ENCODE measurements around the gene MTHFD2L. TPM values are rescaled to one million over a fixed set of nuclear protein-coding genes. Genes with fewer than 3 reads are reported as not detected.
"Not testable (repeated sequence)": the region's sequence is repeated elsewhere in the genome, so short reads cannot be mapped to it uniquely, and the experiment has no call there.

MTHFD2L gene
- total RNA-seq, 1 donor: 15.6 TPM

DNA sequence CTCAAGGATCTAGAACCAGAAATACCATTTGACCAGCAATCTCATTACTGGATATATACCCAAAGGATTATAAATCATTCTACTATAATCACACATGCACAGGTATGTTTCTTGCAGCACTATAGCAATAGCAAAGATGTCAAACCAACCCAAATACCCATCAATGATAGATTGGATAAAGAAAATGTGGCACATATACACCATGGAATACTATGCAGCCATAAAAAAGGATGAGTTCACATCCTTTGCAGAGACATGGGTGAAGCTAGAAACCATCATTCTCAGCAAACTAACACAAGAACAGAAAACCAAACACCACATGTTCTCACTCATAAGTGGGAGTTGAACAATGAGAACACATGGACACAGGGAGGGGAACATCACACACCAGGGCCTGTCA lies 25.7 kb upstream of the MTHFD2L start:
- DNase-seq (ENCODE audit: low read depth in 2 of 3, low spot score in 2 of 3): not testable (repeated sequence)

DNA sequence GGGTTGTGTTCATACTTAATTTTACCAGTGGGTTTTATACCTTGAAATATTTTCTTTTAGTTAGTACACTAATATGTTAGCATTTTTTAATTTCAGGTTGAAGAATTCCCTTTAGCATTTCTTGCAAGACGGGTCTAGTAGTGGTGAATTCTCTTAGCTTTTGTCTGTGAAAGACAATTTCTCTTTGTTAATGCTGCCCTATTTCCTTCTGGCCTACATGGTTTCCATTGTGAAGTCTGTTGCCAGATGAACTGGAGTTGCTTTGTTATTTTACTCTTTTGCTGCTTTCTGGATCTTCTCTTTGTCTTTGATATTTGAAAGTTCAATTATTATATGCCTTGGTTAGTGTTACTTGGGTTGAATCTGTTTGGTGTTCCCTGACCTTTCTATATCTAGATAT lies 25.0 kb upstream of the MTHFD2L start:
- no peak for DNase-seq (ENCODE audit: low read depth in 2 of 3, low spot score in 2 of 3)

DNA sequence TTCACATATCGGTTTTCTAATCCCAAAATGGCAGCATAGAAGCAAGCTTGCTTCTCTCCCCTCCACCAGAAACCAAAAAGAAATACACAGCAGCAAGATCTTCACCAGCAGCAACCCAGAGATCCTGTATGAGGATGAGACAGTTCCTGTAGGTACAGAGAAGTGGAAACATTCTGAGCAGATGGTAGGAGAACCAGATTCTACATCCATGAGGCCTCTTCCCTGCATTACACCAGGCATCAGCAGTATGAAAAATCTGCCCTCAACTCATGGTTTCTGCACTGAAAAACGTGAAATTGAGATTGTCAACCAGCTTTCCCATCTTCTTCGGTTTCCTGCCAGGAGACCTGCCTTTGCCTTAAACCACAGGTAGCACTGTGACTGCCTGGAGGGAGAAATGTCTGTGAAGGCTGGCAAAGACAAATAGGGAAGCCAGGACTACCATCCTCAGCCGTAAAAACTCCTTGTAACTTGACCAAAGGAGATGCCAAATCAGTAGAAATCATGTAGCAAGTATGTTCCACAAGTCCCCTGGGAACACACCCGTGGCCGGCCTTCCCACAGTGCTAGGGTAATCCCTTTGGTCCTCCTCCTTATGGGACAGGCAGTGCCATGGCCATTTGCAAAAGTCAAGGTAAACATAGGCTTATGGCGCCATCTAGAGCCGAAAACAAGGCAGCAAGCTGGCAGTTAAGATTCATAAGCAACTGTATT lies 24.0 kb upstream of the MTHFD2L start:
- DNase-seq (ENCODE audit: low read depth in 2 of 3, low spot score in 2 of 3): peak in 2 of 3 donors; percentile 70 to 84

DNA sequence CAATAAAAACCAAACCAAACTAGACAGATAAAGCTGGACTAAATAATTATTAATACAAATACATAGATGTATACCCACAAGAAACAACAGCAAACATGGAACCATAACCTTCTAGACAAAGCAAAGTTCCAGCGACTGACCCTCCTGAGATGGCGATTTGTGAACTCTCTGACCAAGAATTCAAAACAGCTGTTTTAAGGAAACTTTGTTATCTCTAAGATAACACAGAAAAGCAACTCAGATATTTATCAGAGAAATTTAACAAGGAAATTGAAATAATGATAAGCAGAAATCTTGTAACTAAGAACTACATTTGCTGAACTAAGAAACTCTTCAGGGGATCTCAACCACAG lies 23.4 kb upstream of the MTHFD2L start:
- no peak for DNase-seq (ENCODE audit: low read depth in 2 of 3, low spot score in 2 of 3)

DNA sequence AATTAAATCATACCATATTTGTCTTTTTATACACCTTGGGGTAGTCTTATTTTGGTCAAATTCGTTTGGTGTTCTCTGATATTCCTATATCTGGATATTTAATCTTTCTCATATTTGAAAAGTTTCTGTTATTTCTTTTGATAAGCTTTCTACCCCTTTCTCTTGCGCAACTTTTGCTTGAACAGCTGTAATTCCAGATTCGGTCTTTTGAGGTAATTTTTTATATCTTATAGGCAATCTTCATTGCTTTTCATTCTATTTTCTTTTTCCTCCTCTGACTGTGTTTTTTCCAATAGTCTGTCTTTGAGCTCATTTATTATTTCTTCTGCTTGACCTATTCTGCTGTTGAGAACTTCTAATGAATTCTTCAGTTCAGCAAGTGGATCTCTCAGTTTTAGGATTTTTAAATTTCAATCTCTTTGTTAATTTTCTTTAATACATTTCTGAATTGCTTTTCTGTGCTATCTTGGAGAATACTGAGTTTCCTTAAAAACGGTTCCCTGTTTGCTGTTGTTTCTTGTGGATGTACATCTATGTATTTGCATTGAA lies 11.3 kb upstream of the MTHFD2L start:
- no peak for DNase-seq (ENCODE audit: low read depth in 2 of 3, low spot score in 2 of 3)

DNA sequence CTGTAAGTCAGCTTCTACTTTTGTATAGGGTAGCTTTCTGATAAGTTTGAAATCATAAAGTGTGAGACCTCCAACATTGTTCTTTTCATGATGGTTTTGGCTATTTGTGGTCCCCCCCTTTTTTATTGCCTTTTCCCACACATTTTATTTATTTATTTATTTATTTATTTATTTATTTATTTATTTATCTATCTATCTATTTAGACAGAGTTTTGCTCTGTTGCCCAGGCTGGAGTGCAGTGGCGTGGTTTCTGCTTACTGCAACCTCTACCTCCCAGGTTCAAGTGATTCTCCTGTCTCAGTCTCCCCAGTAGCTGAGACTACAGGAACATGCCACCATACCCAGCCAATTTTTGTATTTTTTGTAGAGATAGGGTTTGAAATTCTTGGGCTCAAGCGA lies 9.7 kb upstream of the MTHFD2L start:
- no peak for DNase-seq (ENCODE audit: low read depth in 2 of 3, low spot score in 2 of 3)

DNA sequence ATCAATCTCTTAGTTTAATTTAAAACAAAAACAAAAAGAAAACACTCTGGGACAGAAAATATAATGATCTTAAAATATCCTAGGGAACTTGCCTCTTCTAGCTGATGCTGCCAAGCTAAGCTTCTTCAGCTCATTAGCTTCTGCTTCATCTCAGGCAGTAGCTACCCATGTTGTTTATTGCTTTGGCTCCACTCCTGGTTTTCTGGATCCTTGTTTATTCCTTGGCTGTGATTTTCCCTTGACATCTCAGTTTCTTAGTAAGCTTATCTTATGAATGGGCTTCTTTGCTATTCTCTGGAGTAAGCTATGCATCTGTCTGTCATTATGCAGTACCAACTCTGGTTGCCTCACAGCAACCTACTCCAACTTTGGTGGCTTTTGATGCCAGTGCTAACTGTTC lies 5.1 kb upstream of the MTHFD2L start:
- no peak for DNase-seq (ENCODE audit: low read depth in 2 of 3, low spot score in 2 of 3)

DNA sequence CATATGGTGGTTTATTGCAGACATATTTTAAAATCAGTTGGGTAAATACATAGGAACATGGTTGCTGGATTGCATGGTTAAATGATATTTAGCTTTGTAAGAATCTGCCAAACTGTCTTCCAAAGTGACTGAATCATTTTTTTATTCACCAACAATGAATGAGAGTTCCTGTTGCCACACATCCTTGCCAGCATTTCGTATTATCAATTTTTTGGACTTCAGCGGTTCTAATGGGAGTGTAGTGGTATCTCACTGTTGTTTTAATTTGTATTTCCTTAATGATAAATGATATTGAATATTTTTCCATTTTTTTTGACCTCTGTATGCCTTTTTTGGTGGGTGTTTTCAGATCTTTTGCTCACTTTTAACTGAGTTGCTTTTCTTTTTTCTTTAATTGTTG lies 1.4 kb upstream of the MTHFD2L start:
- DNase-seq (ENCODE audit: low read depth in 2 of 3, low spot score in 2 of 3): no peak

DNA sequence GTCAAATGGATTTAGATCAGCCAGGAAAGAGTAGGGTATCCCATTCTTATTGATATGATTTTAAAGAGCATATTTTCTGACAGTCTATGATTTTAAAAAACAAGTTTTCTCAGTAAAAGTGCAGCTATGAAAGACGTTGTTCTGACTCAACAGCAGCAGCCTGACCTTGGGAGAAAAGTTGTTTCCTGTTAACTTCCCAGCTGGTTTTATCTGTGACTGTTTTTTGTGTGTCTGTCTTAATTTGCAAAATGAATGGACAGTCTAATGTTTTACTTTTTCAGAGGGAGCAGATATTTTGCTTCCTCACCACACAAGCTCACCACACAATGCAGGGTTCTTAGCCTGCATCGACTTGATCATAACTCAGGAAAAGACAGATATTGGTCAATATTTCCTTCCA lies 764 bp upstream of the MTHFD2L start:
- peak in 2 of 3 donors; percentile 9 to 25 for DNase-seq (ENCODE audit: low read depth in 2 of 3, low spot score in 2 of 3)

DNA sequence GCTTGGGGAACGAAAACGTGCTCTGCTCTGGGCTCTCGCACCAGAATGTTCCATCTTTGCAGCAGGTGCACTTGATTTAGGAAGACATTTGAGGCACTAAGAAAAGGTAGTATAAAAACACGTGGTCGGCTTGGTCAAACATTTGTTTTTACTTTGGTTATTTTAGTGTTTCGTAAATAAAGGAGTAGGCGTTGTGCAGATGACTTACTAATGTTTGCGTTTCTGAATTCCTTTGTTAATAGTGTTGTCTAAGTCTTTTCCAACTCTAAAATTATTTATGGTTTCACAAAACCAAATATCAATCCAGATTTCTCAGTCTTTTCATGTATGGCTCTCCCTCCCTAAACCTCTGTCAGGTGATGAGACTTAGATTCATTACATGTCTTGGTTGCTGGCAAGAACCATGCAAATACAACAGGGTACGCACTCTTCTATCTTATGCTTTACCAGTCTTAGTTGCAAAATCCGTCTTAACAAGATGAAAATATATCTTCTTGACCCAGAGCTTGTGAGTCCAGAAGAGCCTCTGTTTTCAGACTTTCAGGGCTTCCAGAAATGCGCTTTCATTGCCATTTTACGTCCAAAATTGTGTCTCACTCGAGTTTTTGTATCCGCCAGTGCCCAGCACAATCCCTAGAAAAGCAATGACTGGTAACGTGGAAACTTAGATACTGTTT lies 686 bp downstream of the MTHFD2L start:
- no peak for DNase-seq (ENCODE audit: low read depth in 2 of 3, low spot score in 2 of 3)

DNA sequence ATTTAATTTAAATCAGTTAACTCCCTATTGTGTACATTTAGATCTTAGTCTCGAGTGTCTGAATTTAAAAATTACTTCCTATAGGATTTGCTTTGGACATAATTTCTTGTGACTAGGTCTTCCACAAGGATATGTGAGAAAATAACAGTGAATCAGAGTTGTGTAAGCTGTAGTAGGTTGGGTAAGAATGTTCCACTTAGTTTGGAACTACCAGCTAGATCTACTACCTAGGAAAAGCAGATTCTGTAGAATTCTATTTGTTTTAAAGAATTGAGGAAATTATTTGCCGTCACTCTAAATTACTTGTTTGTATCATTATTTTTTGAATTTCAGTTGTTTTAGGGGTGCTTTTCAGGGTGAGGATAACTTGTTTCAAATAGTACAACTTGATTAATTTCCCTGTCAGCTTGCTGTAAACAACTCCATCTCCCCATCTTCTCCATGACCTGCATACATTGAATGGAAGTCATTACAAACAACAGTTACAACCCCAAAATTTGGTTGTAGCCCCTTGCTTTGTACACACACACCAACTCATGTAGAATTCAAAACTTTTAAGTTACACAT lies 1.3 kb downstream of the MTHFD2L start:
- no peak for DNase-seq (ENCODE audit: low read depth in 2 of 3, low spot score in 2 of 3)

DNA sequence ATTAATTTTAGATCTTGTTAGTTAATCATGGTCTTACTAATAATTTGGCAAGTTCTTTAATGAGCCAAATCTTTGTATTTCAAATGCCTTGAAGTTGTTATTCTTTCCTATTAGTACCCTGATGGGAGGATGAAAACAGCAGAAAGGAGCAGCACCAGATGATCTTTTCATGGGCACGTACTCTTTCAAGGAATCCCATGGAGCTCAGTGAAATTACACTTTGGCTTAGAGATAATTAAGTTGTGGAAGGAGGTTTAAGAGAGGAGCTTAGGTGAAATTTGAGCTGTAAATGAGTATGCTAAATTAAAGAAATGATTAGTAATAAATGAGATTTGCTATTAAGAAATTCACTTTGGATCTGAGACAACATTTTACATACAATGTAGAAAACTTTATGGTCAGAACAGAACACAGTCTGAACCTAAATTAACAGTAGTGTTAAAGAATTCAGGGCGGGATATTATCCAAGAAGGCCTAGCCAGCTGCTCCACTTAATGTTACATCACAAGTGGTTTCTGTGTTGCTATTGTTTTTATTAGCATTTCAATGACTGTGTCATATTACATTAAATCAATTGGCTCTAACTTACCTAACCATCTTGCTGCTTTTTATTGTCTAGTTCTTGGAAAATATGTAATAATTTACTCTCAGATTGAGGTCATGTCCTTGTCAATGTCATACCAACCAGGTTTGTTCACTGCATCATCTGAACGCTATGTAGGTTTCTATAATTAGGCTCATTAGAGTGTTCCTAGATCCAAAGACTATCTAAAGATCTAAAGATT lies 3.9 kb downstream of the MTHFD2L start:
- no peak for DNase-seq (ENCODE audit: low read depth in 2 of 3, low spot score in 2 of 3)

DNA sequence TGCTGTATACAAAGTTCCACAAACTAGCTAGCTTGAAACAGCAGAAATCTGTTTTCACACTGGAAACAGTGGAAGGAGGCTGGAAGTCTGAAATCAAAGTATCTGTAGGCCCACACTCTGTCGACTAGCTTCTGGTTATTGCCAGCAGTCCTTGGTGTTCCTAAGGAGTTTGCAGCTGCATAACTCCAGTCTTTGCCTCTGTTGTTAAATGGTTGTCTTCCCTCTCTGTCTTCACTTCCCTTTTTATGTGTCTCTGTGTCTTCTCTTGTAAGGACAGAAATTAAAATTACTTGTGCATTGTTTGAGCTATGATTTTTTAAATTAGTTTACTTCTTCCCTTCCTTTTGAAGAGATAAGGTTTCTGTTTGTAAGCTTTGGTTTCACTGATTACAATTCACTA lies 8.2 kb downstream of the MTHFD2L start:
- peak in 1 of 3 donors; percentile 8 for DNase-seq (ENCODE audit: low read depth in 2 of 3, low spot score in 2 of 3)

DNA sequence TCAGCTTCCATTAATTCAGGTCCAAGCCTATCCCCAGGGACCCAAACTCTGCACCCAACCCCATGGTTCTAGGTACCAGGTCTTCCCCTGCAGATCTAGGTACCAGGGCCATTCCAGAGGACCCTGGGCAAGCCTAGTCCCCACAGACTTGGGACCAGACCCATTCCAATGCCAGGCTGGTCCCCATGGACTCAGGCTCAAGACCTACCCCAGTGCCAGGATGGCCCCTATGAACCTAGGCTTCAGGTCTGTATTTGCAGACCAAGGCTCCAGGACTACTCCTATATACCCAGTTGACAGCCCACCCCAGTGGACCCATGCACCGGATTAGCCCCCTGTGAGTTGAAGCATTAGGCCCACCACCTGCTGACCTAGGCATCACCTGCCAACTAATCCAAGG lies 8.9 kb downstream of the MTHFD2L start:
- no peak for DNase-seq (ENCODE audit: low read depth in 2 of 3, low spot score in 2 of 3)

DNA sequence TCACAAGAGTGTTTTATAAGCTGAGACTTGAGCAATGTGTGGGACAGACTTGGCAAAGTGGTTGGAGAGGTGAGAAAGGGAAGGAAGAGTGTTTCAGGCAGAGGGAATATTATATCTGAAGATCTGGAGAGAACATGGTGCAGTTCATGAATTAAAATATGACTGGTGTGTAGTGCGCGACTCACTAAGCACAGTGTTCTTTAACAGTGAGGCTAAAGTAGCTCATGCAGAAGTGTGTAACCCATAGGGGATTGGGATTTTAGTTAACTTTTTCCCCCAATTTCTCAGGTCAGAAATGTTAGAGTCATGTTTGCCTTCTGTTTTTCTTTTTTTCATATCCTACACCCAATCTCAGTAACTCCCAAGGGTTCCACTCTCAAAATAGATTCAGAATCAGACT lies 9.7 kb downstream of the MTHFD2L start:
- DNase-seq (ENCODE audit: low read depth in 2 of 3, low spot score in 2 of 3): no peak

DNA sequence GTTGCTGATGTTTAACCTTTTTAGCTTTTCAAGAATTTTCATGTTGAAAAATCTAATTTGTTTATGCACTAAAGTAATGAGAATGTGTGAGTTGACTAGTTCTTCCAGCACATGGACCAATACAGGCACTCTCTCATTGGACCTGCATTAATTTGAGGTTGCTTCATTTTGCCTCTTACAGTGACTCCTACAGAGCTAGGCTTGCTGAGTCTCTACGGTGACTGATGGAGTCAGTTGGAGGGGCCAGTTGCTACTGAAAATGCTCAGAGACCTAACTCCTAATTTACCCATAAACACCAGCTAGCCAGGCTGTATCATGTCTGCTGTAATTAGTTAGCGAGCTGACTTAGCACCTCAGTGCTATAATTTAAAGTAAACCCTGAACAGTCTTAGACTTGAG lies 10.9 kb downstream of the MTHFD2L start:
- no peak for DNase-seq (ENCODE audit: low read depth in 2 of 3, low spot score in 2 of 3)

DNA sequence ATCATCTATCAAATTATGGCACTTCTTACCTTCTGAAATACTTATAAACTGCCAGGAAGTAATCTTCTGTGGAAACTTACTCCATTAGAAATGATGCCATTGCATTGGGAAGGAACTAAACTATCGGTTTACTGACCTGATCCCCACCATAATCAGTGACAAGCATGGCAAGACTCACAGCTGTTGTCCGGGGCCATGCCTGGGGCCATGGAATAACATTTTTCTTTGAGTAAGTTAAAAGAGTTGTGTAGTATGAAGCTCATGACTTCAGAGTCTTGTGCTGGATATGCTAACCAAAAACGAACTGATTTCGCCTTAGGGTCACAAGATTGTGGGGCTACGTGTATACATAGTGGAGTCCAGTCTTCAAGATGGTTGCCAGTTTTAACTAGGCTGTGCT lies 15.4 kb downstream of the MTHFD2L start:
- no peak for DNase-seq (ENCODE audit: low read depth in 2 of 3, low spot score in 2 of 3)

DNA sequence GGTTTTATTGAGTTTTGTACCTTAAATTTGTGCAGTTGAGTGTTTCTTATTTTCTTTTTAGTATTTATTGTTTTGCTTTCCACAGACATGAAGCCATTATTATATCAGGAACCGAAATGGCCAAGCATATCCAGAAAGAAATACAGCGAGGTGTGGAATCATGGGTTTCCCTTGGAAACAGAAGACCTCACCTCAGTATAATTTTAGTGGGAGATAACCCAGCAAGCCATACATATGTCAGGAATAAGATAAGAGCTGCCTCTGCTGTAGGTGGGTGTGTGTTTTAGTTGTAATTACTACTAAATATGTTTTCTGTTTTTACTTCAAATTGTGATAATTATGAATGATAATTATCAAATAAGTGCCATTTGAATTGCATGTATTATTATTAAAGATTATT lies 16.5 kb downstream of the MTHFD2L start:
- no peak for DNase-seq (ENCODE audit: low read depth in 2 of 3, low spot score in 2 of 3)

DNA sequence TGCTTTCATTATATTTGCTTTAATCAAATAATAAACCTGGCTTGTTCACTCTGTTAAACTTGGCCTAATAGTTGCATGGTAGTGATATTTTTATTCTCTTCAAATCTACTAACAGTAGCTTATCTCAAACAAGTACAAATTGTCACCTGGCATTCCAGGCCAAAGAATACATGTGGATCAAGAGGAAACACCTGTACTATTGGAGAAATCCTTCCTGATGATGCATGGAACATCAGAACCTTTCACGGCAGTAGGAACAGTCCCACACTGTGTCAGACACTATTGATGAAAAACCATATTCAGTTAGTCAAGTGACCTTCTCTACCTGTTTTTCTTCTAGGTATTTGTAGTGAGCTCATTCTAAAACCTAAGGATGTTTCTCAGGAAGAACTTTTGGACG lies 17.0 kb downstream of the MTHFD2L start:
- DNase-seq (ENCODE audit: low read depth in 2 of 3, low spot score in 2 of 3): no peak

DNA sequence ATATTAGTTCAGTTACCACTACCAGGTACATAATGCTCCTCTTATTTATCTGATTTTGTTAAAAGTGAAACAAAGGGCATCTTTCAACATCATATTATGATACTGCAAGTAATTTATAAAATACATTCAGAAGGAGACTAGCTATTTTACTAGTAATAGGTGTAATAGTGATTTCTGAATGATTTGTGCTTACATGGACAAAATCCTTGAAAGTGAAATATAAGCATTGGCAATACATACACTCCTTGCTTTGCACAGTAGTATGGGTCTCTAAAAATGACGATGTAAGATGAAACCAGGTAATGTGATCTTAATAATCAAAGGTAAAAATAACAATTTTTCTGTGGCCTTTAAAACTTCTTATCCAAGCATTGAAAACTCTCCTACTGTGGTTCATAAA lies 17.5 kb downstream of the MTHFD2L start:
- DNase-seq (ENCODE audit: low read depth in 2 of 3, low spot score in 2 of 3): no peak

DNA sequence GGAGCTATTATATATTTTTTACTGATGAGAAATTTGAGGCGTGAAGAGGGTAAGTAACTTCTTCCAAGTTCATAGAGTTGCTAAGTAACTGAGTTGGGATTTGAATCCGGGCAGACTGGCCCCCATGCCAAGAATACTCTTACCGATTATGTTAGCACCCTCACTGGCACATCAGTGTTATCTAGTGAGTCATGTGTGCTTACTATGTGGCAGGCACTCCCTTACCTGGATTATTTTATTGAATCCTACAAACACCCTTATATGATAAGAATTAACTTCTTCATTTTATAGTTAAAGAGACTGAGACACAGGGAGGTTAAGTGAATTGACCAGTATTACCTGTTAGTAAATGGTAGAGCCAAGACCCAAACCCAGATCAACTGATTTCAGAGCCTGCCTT lies 20.9 kb downstream of the MTHFD2L start:
- no peak for DNase-seq (ENCODE audit: low read depth in 2 of 3, low spot score in 2 of 3)

Measured in hematopoietic multipotent progenitor cell (in vitro differentiated cells).